Kidney capillary endothelial cell (primary cell): ENCODE measurements around the gene B4GALNT4.
"Not testable (repeated sequence)": the region's sequence is repeated elsewhere in the genome, so short reads cannot be mapped to it uniquely, and the experiment has no call there.

Source experiments
- DNase-seq: peaks from one replicate; pipeline ENCODE4 v3.0.0-alpha.2; 2018; ENCODE audit warnings: low spot score

B4GALNT4 gene

GRCh38 chr11:420911-421321 is 51.6 kb downstream of the B4GALNT4 start:
- no peak for DNase-seq

DNA sequence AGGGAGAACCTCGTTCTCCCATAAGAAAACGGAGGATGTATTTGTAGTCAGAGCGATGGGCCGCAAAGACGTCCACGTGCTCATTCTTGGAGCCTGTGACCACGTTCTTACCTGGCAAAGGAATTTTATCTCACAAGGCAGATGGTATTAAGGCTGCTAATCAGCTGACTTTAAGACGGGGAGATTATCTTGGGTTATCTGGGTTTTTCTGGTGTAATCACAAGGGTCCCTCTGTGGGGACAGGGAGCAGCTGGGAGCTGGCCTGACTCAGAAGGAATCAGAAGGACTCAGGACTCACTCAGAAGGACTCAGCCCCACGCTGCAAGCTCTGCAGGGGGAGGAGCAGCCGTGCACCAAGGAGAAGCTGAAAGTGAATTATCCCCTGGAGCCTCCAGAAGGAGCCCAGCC is 53.0 kb downstream of the B4GALNT4 start:
- DNase-seq: no peak

GRCh38 chr11:424232-424631 is 54.9 kb downstream of the B4GALNT4 start:
- no peak for DNase-seq

GRCh38 chr11:424766-425165 is 55.5 kb downstream of the B4GALNT4 start:
- not testable (repeated sequence) for DNase-seq

DNA sequence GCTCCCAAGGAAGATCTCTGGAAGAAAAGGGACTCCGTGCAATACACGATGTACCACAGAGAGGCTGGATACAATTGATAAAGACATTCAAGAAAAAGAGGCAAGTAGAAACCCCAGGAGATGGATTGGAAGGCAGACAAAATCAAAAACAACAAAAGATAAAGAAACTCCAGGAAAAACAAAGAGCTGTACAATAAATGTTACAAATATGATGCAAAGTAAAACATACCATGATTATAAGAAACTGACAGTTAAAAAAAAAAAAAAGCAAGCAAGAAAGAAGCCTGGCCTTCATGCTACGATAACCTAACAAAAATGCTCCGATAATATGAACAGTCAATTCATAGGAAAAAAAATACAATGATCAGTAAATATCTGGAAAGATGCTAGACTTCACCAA is 56.0 kb downstream of the B4GALNT4 start:
- DNase-seq: no peak

DNA sequence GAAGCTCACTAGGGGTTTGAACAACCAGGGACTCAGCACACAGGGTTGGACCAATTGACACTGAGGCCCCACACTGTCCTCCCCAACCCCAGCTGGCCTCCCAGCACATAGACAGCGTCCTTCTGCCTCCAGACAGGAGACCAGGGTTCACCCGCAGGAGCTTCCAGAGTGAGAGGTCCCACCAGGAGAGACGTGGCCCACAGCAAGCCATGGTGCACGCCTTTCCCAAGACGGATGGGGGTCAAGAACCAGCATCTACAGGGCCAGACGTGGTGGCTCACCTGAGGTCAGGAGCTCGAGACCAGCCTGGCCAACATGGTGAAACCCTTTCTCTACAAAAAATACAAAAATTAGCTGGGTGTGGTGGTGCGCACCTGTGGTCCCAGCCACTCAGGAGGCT is 57.6 kb downstream of the B4GALNT4 start:
- DNase-seq: no peak

DNA sequence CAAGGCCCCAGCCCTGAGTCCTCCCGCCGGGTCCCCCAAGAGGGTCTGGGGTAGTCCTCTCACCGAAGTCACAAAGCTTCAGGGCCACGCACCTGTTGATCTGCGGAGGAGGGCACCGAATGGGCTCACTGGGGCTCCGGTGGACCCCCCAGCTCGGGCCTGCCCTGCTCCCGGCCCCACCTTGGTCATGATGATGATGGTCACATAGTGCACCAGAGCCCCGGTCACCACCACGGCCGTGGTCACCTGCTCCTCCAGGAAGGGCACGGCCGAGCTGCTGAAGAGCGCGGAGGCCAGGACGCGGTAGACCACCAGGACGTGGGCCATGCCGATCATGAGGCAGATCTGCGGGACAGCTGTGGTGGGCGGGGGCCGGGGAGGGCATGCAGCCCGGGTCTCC is 59.0 kb downstream of the B4GALNT4 start:
- DNase-seq: no peak

- DNase-seq: no peak
These were observed 60.1 kb downstream of the B4GALNT4 start for GRCh38 chr11:429391-429790.

DNA sequence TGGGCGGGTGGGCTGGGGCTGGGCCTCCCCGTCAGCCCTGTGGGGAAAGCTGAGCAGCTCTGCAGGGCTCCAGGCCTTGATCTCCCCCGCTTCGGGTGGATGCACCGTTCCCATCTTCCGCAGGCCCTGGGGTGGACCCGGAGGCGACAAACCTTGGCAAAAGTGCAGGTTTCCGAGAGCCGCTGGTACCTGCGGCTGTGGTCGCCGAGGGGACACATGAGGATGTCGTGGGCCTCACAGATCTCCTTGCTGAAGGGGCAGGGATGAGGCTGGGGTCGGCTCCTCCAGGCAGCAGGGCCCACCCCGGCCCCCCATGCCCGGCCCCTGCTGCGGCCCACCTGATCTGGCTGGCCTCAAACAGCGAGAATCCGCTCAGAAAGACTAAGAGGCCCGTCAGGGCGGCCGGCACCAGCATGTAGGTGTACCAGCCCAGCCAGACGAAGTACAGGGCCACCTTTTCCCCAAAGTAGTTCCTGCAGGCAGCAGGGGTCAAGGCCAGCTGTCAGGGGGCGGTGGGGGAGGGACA is 60.7 kb downstream of the B4GALNT4 start:
- no peak for DNase-seq
